Measurements from ENCODE around the gene CCL8.

CCL8 gene

DNA sequence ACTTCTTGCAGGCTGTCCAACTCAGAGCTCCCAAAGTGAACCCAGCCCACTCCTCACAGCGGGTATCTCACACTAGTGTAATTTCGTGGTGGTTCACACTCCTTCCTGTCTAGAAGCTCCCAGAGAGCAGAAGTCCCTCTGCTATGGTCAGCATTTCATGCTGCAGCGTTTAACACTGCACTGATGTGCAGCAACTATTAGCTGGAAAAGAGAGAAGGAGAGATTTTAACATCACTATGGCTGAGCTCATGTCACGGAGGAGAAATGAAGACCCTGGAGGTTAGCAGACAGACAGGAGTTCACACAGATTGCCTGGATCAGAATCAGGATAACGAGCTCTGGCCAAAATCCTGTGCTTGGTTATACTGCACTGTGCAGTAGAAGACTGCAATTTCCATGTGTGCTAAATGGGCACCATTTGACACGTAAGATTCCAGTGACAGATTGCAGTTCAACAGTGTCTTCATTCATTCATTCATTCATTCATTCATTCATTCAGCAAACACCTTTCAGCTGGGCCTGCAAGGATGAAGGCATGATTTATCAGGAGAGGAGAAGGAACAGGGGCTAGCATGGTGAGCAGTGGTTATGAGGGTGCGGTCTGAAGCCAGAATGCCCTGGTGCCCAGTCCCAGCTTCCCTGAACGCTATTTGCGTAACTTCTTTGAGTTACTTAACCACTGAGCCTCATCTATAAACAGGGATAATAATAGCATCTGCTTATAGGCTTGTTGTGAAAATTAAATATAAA is 49.1 kb downstream of the CCL8 start:
- DNase-seq: no peak

GRCh38 chr17:34368946-34369500 is 49.8 kb downstream of the CCL8 start:
- DNase-seq: no peak

- DNase-seq: no peak
Observed at GRCh38 chr17:34369571-34369970, 50.3 kb downstream of the CCL8 start.

DNA sequence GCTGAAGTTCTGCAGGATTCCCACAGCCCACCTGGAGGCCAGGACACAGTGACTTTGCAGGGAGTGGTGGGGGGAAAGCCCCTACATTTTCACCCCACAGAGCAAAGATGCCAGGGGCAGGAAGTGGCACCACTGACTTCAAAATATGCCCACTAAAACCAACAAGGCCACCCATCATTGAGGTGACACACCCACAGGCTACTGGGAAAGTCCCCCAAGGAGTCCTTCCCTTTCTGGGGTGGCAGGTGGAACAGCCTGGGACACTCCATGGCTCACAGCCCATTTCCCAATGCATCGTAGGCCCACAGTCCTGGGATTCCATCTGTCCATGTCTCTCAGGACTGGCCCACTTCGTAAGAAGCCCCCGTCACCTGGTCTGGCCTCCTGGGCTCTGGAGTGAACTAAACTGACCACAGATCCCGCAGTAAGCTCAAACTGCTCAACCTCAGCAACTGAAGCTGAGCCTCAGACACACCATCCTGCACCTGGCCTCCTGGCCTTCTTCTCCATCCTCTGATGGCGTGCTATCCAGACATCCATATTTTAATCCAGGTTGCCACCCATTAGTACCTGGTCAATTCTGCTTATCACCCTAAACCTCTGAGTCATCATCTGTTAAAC is 51.3 kb downstream of the CCL8 start:
- DNase-seq: no peak

- DNase-seq: no peak
Observed at GRCh38 chr17:34370997-34371395, 51.8 kb downstream of the CCL8 start.
